Stimulated activated CD4-positive, alpha-beta T cell treated with anti-CD3 and anti-CD28 coated beads, Interleukin-1b, Interleukin-23, amount 100 ng/mL, for 48 hours (primary cell): ENCODE results near the gene GSKIP.
A peak's percentile ranks its signal among the peaks of the same experiment; 100 is the strongest.
"Not testable (repeated sequence)": the region's sequence is repeated elsewhere in the genome, so short reads cannot be mapped to it uniquely, and the experiment has no call there.

Experiments used
- DNase-seq: peaks from one replicate; pipeline ENCODE4 v3.0.0-alpha.2; 2020

The GSKIP gene, protein sequence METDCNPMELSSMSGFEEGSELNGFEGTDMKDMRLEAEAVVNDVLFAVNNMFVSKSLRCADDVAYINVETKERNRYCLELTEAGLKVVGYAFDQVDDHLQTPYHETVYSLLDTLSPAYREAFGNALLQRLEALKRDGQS

GRCh38 chr14:96362965-96363750, at the start of gene GSKIP, which contains the start of gene ATG2B:
Gene GSKIP, plus strand, starts transcription at chr14:96363526. Its CDS starts 18,722 bp downstream, at chr14:96382248.
Gene ATG2B, minus strand, starts transcription at chr14:96363341. Its CDS starts 365 bp downstream, at chr14:96362976.
- DNase-seq: peak; percentile 96

DNA sequence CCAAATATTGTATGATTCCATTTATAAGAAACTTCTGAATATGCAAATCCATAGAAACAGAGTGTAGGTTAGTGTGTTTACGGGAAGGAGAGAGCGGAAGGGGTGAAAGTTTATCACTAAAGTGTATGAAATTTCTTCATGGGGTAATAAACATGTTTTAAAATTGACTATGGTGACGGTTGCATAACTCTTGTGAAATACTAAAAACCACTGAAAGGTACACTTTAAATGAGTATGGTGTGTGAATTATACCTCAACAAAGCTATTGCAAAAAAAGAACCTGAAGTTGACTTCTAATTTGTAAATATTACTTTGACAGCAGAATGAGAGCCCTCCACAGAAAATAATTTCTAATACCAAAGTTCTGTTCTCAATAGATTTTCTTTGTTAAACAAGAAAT, 47.2 kb upstream of the GSKIP start:
- DNase-seq: no peak

DNA sequence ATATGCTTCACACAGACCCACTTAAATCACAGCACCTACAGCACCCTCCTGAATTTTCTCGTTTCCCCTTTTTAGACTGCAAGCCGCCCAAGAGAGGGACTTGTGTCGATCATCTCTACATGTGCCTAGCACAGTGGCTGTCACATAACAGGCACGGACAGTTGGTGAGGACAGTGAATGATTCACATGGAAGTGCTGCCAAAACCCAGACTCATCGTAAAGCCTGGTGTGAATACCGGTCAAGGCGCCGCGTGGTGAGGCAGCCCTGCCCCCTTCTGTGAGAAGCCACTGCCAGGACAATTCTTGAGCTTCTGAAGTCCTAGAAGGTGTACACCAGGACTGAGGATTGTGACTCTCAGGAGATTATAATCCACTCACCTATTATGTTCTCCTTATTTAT, 44.5 kb upstream of the GSKIP start:
- DNase-seq: no peak

GRCh38 chr14:96320605-96321004, 42.7 kb upstream of the GSKIP start:
- DNase-seq: no peak

- no peak for DNase-seq
These were observed 39.1 kb upstream of the GSKIP start for GRCh38 chr14:96324219-96324618.

- no peak for DNase-seq
These were observed 24.8 kb upstream of the GSKIP start for GRCh38 chr14:96338551-96338950.

- no peak for DNase-seq
These were observed 22.0 kb upstream of the GSKIP start for GRCh38 chr14:96341323-96341722.

DNA sequence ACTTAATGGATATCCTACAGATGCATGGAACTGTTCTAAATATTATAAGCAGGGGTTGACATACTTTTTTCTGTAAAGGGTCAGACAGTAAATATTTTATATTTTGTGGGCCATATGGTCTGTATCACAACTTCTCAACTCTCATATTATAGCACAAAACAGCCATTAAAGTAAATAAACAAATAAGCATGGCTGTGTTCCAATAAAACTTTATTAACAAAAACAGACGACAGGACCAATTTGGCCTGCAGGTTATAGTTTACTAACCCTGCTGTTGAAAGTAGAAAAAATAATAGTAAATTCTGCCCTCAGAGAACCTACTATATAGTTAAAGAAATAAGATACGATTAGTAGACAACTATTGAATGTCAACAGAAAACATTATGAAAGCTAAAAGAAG, 17.7 kb upstream of the GSKIP start:
- DNase-seq: no peak

DNA sequence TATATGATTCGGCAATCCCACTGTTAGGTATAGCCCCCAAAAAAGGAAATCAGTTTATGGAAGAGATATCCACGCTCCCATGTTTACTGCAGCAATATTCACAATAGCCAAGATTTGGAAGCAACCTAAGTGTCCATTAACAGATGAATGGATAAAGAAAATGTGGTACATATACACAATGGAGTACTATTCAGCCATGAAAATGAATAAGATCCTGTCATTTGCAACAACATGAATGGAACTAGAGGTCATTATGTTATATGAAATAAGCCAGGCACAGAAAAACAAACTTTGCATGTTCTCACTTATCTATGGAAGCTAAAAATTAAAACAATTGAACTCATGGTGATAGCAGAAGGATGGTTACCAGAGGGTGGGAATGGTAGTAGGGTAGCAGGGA, 15.4 kb upstream of the GSKIP start:
- DNase-seq: not testable (repeated sequence)

- DNase-seq: no peak
These were observed 13.8 kb upstream of the GSKIP start for GRCh38 chr14:96349286-96350075.

DNA sequence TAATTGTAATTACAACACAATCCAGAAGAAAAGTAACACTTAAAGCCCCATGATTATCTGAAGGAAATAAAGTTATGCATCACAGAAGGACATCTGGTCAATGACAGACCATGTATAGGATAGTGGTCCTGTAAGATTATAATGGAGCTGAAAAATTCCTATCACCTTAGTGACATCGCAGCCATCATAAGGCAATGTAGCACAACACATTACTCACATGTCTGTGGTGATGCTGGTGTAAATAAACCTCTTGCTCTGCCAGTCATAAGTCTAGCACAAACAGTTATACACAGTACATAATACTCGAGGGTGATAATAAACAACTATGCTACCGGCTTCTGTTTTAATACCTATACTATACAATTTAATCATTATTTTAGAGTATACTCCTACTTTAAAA, 11.3 kb upstream of the GSKIP start:
- DNase-seq: no peak

DNA sequence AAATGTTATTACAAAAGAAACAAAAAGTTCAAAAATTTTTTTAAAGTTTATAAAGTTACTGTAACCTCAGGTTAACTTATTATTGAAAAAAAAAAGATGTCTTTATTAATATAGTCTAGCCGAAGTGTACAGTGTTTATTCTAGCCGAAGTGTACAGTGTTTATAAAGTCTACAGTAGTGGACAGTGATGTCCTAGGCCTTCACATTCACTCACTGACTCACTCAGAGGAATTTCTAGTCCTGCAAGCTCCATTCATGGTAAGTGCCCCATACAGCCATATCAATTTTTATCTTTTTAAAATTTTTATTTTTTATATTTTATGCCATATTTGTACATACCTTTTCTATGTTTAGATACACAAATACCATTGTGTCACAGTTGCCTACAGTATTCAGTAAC, 10.6 kb upstream of the GSKIP start:
- no peak for DNase-seq

DNA sequence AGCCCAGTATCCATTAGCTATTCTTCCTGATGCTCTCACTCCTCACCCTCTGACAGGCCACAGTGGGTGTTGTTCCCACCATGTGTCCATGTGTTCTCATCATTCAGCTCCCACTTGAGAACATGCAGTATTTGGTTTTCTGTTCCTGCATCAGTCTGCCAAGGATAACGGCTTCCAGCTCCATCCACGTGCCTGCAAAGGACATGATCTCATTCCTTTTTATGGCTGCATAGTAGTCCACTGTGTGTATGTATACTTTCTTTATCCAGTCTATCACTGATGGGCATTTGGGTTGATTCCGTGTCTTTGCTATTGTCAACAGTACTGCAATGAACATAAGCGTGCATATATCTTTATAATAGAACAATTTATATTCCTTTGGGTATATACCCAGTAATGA, 9.1 kb upstream of the GSKIP start:
- DNase-seq: no peak

DNA sequence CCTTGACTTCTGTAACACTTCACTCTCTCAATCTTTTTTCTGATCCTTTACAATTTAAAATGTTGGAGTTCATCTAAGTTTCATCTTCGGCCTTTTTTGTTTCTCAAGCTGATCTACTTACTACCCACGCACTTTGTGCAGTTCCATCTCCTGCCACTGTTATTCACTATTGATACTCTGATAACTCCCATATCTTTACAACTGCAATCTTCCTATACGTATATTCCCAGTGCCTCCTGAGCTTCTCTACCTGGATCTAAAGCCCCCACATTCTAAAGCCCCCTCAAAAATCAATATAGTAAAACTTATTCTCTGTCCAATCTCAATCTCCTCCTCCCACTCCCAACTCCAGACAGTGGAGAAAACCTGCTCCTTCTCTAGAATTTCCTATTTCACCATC, 6.1 kb upstream of the GSKIP start:
- DNase-seq: no peak

- no peak for DNase-seq
These were observed 3.4 kb upstream of the GSKIP start for GRCh38 chr14:96359959-96360358.

DNA sequence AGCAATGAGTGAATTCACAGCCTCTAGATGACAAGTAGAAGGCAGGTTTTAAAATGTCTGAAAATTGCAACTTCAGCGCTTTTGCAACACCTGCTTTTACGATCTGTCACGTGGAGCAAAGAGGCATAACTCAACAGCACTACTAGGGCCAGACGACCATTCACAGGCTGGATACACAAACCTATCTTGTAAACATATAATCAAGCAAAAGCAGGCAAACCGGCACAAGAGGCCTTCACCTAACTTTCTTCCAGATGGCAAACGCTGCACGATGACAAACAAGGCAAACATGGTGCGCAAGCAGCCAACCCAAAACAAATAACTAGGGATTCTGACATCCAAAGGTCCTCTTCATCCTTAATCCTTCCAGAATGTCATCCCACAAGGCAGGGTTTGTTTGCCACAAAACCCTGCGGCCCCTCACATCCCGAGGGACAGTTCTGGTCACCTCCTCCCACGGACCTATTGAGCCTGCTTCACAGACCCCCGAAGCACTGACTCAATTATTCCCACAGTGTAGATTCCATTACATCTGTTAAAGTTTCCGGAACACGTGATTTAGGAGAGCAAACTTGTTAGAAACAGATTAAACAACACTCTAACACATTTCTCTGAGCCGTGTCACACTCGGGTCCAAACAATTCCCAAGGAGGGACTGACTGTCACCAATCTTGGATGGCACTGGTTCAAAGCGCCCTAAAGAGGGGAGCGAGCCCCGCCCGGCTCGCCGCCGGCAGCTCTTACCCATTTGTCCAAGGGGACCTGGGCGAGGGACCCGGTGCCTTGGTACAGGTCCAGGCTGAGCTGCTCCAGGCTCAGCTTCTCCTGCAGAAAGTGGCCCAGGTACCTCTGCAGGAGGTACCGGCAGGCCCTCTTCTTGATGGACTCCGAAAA, 1.0 kb upstream of the GSKIP start:
- DNase-seq: peak; percentile 48

DNA sequence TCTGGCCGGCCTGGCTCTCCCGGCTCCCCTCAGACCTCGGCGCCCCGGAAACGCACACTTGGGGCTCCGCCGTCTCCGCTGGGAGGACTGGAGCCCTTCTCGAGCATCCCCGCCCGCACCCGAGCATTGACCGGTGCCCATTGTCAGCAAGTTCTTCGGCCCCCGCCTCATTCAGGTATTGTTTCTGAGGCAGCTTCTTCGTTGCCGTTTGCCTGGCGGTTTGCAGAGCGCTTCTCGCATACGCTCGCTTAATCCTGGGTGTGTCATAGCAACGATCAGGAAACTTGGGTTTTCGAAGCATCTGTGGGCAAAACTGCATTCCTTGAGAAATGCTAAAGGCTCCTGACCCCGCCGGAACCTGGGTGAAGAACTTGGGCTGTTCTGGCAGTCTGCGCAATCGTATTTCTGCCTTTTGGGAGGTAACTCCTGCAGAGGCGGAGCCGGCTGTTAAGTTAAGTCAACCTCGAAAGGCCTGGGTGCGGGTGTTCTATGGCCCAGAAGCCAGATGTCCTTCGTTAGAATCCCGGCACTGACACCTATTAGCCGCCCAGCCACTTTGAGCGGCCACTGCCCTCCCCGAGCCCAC, 518 bp downstream of the GSKIP start:
- DNase-seq: peak; percentile 29

DNA sequence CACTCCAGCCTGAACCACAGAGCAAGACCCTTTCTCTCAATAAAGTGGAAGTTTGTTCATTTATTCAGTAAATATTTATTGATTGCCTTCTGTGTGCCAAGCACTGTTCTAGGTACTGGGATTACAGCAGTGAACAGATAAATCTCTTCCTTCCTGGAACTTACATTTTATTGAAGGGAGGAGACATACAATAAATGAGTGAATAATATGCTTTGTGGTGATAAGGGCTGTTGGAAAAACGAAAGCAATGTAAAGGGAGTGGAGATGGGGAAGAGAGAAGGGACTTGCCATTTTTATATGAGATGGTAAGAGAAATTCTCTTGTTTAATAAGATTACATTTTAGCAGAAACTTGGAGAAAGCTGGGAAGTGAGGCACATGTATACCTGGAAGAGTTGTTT, 1.6 kb downstream of the GSKIP start:
- no peak for DNase-seq

- DNase-seq: no peak
These were observed 5.2 kb downstream of the GSKIP start for GRCh38 chr14:96368534-96368933.

- DNase-seq: no peak
These were observed 7.2 kb downstream of the GSKIP start for GRCh38 chr14:96370528-96370927.

- DNase-seq: no peak
These were observed 10.2 kb downstream of the GSKIP start for GRCh38 chr14:96373538-96373937.

DNA sequence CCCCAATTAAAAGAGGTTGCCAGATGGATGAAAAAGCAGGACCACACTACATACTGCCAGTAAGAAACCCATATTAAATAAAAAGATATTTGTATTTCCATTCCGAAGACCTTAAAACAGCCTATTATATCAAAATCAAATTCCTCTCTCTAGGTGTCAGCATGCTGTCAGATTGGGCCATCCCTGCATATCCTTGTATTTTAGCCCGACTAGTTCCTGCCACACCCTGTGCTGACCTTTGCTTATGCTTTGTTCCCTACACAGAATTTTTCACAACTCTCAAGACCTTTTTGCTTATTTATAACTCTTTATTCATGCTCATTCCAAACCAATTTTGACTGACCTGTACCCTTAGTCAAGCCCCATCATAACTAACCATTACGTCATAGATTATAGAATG, 12.8 kb downstream of the GSKIP start:
- DNase-seq: no peak
